ENCODE measurements around the gene LYST. TPM values are rescaled to one million over a fixed set of nuclear protein-coding genes. Genes with fewer than 3 reads are reported as not detected.
"Not testable (repeated sequence)": the region's sequence is repeated elsewhere in the genome, so short reads cannot be mapped to it uniquely, and the experiment has no call there.

The LYST gene
- total and polyA plus RNA-seq, 2 donors (not counting 1 experiment from before 2014, with no cell fraction given) = 7.5 to 50.2 TPM

DNA sequence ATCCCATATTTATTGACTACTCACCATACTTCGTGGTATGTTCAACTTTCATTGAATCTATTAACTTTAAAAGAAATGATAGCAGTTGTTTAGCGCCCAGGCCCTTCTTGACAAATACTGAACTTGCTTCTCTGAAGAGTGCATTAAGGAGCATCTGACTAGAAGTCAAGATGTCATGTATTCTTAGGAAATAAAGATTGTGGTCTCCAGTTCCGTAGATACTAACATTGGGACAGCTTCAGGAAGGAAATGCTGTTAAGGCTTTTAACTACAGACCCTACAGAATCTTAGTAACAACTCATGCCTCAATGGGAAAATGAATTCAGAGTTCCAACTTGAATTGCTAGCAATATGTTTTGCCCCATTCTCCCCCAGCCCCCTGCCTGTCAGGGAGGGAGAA is 14.8 kb downstream of the LYST start:
- H4K20me1 ChIP-seq (ENCODE audit: control insufficient read depth, extremely low read depth, insufficient read depth, low read length) = no peaks in the 10 kb centered on the region
- no peaks in the 10 kb centered on the region for H3K9me3 ChIP-seq (ENCODE audit: control insufficient read depth, insufficient read depth, low read depth, low read length)
- H3K27me3 ChIP-seq (ENCODE audit: control insufficient read depth, insufficient read depth, low read length) = no peaks in the 10 kb centered on the region
- H3K4me2 ChIP-seq (ENCODE audit: extremely low read depth, insufficient read depth, low read length) = no peak overlapping the region
- H3K36me3 ChIP-seq (ENCODE audit: control insufficient read depth, insufficient read depth, low read length) = no peaks in the 10 kb centered on the region
- TF ChIP-seq EZH2 (IDR thresholded peaks at IDR 0.05; ENCODE audit: low read length, missing control alignments) = no peak
- TF ChIP-seq, protein P1, sequence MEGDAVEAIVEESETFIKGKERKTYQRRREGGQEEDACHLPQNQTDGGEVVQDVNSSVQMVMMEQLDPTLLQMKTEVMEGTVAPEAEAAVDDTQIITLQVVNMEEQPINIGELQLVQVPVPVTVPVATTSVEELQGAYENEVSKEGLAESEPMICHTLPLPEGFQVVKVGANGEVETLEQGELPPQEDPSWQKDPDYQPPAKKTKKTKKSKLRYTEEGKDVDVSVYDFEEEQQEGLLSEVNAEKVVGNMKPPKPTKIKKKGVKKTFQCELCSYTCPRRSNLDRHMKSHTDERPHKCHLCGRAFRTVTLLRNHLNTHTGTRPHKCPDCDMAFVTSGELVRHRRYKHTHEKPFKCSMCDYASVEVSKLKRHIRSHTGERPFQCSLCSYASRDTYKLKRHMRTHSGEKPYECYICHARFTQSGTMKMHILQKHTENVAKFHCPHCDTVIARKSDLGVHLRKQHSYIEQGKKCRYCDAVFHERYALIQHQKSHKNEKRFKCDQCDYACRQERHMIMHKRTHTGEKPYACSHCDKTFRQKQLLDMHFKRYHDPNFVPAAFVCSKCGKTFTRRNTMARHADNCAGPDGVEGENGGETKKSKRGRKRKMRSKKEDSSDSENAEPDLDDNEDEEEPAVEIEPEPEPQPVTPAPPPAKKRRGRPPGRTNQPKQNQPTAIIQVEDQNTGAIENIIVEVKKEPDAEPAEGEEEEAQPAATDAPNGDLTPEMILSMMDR (conservative IDR thresholded peaks at IDR 0.05 in 1 of 2, IDR thresholded peaks at IDR 0.05 in 1 of 2; ENCODE audit: low read depth in 1 of 2, low read length in 2 of 2) = no peak
- H3K79me2 ChIP-seq (ENCODE audit: control insufficient read depth, insufficient read depth, low read length) = peaks cover 7% of the 10 kb centered on the region
- no peak overlapping the region for H3K4me3 ChIP-seq (replicated peaks in 1 of 4; ENCODE audit: control extremely low read depth in 1 of 4, insufficient read depth in 1 of 4, low read depth in 3 of 4, low read length in 4 of 4)
- no peak overlapping the region for H3K9ac ChIP-seq (ENCODE audit: insufficient read depth, low read length)
- no peak overlapping the region for H3K27ac ChIP-seq (ENCODE audit: insufficient read depth, low read length)
- no peak for DNase-seq (ENCODE audit: low read depth in 2 of 2)
- no peak overlapping the region for H2AFZ ChIP-seq (ENCODE audit: low read length)
- no peaks in the 10 kb centered on the region for H3K4me1 ChIP-seq (ENCODE audit: control insufficient read depth, extremely low read depth, insufficient read depth, low read length)

DNA sequence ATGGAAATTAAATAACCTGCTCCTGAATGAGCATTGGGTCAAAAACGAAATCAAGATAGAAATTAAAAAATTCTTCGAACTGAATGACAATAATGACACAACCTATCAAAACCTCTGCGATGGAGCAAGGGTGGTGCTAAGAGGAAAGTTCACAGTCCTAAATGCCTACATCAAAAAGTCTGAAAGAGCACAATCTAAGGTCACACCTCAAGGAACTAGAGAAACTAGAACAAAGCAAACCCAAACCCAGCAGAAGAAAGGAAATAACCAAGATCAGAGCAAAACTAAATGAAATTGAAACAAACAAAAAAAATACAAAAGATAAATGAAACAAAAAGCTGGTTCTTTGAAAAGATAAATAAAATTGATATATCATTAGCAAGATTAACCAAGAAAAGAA is 18.5 kb downstream of the LYST start:
- H4K20me1 ChIP-seq (ENCODE audit: control insufficient read depth, extremely low read depth, insufficient read depth, low read length); DNase-seq (ENCODE audit: low read depth in 2 of 2); H2AFZ ChIP-seq (ENCODE audit: low read length); H3K9ac ChIP-seq (ENCODE audit: insufficient read depth, low read length); H3K4me3 ChIP-seq (replicated peaks in 1 of 4; ENCODE audit: control extremely low read depth in 1 of 4, insufficient read depth in 1 of 4, low read depth in 3 of 4, low read length in 4 of 4); H3K9me3 ChIP-seq (ENCODE audit: control insufficient read depth, insufficient read depth, low read depth, low read length); H3K4me2 ChIP-seq (ENCODE audit: extremely low read depth, insufficient read depth, low read length); H3K27me3 ChIP-seq (ENCODE audit: control insufficient read depth, insufficient read depth, low read length); H3K79me2 ChIP-seq (ENCODE audit: control insufficient read depth, insufficient read depth, low read length); H3K4me1 ChIP-seq (ENCODE audit: control insufficient read depth, extremely low read depth, insufficient read depth, low read length); H3K36me3 ChIP-seq (ENCODE audit: control insufficient read depth, insufficient read depth, low read length); H3K27ac ChIP-seq (ENCODE audit: insufficient read depth, low read length): not testable (repeated sequence)

DNA sequence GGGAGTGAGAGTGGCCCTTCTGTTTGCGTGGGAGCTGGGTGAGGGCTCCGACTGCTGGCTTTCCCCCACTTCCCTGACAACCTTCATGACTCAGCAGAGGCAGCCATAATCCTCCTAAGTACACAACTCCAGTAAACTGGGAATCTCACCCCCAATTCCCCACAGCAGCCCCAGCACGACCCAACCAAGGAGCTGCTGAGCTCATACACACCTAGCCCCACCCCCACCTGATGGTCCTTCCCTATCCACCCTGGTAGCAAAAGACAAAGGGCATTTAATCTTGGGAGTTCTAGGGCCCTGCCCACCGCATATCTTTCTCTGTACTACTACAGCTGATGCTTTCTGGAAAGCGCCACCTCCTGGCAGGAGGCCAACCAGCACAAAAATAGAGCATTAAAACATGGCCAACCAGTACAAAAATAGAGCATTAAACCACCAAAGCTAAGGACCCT is 21.0 kb downstream of the LYST start:
- not testable (repeated sequence) for DNase-seq (ENCODE audit: low read depth in 2 of 2); H3K27ac ChIP-seq (ENCODE audit: insufficient read depth, low read length); H3K4me1 ChIP-seq (ENCODE audit: control insufficient read depth, extremely low read depth, insufficient read depth, low read length); H3K27me3 ChIP-seq (ENCODE audit: control insufficient read depth, insufficient read depth, low read length); H3K4me3 ChIP-seq (replicated peaks in 1 of 4; ENCODE audit: control extremely low read depth in 1 of 4, insufficient read depth in 1 of 4, low read depth in 3 of 4, low read length in 4 of 4); H4K20me1 ChIP-seq (ENCODE audit: control insufficient read depth, extremely low read depth, insufficient read depth, low read length); H3K9me3 ChIP-seq (ENCODE audit: control insufficient read depth, insufficient read depth, low read depth, low read length); H2AFZ ChIP-seq (ENCODE audit: low read length); H3K4me2 ChIP-seq (ENCODE audit: extremely low read depth, insufficient read depth, low read length); H3K36me3 ChIP-seq (ENCODE audit: control insufficient read depth, insufficient read depth, low read length); H3K79me2 ChIP-seq (ENCODE audit: control insufficient read depth, insufficient read depth, low read length); H3K9ac ChIP-seq (ENCODE audit: insufficient read depth, low read length)

DNA sequence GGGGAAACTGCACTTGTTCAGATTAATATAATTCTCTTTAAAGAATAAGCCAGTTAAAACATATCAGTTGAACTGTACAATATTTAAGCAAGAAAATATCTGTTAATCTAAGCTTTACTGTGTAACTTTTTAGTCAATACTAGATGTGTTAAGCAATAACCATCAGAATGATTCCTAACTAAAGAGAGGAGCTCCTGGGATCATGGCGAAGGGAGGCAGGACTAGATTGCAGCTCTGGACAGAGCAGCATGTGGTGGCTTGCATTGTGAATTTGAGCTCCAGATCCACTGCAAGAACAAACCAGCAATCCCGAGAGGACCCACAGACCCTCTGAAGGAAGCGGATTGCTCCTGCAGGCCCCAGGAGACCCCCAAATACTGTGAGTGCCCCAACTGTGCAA is 21.9 kb downstream of the LYST start:
- no peaks in the 10 kb centered on the region for H4K20me1 ChIP-seq (ENCODE audit: control insufficient read depth, extremely low read depth, insufficient read depth, low read length)
- TF ChIP-seq EZH2 (IDR thresholded peaks at IDR 0.05; ENCODE audit: low read length, missing control alignments) = no peak
- TF ChIP-seq, protein P1 (conservative IDR thresholded peaks at IDR 0.05 in 1 of 2, IDR thresholded peaks at IDR 0.05 in 1 of 2; ENCODE audit: low read depth in 1 of 2, low read length in 2 of 2) = no peak

More for the DNA sequence above, 21.9 kb downstream of the LYST start:
- Histone ChIP-seq H3K36me3 (ENCODE audit: control insufficient read depth, insufficient read depth, low read length) (no peaks in the 10 kb centered on the region), H3K27ac (ENCODE audit: insufficient read depth, low read length) (no peak overlapping the region), H3K4me3 (replicated peaks in 1 of 4; ENCODE audit: control extremely low read depth in 1 of 4, insufficient read depth in 1 of 4, low read depth in 3 of 4, low read length in 4 of 4) (no peak overlapping the region), H3K9ac (ENCODE audit: insufficient read depth, low read length) (no peak overlapping the region), H3K4me2 (ENCODE audit: extremely low read depth, insufficient read depth, low read length) (no peak overlapping the region), H3K9me3 (ENCODE audit: control insufficient read depth, insufficient read depth, low read depth, low read length) (no peaks in the 10 kb centered on the region), H3K27me3 (ENCODE audit: control insufficient read depth, insufficient read depth, low read length) (no peaks in the 10 kb centered on the region), H3K79me2 (ENCODE audit: control insufficient read depth, insufficient read depth, low read length) (no peaks in the 10 kb centered on the region), H2AFZ (ENCODE audit: low read length) (no peak overlapping the region), H3K4me1 (ENCODE audit: control insufficient read depth, extremely low read depth, insufficient read depth, low read length) (no peaks in the 10 kb centered on the region)
- no peak for DNase-seq (ENCODE audit: low read depth in 2 of 2)

All from fibroblast of lung (primary cell).